HepG2 (cell line): ENCODE data around the gene AKR1E2. TPM values are rescaled to one million over a fixed set of nuclear protein-coding genes. Genes with fewer than 3 reads are reported as not detected.
A peak's percentile ranks its signal among the peaks of the same experiment; 100 is the strongest.

Experiments used
- CREB1 ChIP-seq, 2 experiments: fragments of 450-650 bp in 1 of 2; IDR thresholded peaks; 2 replicates each; pipeline ENCODE4 v1.6.1; 2016 to 2017; ENCODE audit warnings: control low read depth in 1 of 2, mild to moderate bottlenecking in 1 of 2, missing compliant biosample characterization in 1 of 2, missing genetic modification characterization in 1 of 2
- ERF ChIP-seq: IDR thresholded peaks from 2 replicates; pipeline ENCODE4 v1.6.1; 2018; ENCODE audit warnings: missing biosample characterization, missing genetic modification reagents
- FLYWCH1 ChIP-seq: sonication (generic); formaldehyde crosslinking; IDR thresholded peaks from 2 replicates; pipeline ENCODE4 v1.8.1; 2023; ENCODE audit warnings: mild to moderate bottlenecking, missing genetic modification reagents
- FOXK2 ChIP-seq: fragments of 450-650 bp; IDR thresholded peaks from 2 replicates; pipeline ENCODE4 v1.6.1; 2016
- ISL2 ChIP-seq: sonication (generic); formaldehyde crosslinking; IDR thresholded peaks from 2 replicates; pipeline ENCODE4 v1.5.0; 2020; ENCODE audit warnings: missing genetic modification reagents
- ISX ChIP-seq: sonication (generic); formaldehyde crosslinking; conservative IDR thresholded peaks from 2 replicates; pipeline ENCODE4 v1.5.0; 2020; ENCODE audit warnings: missing genetic modification reagents
- KAT8 ChIP-seq: IDR thresholded peaks from 2 replicates; pipeline ENCODE4 v1.6.1; 2016; ENCODE audit warnings: missing genetic modification reagents, missing compliant biosample characterization
- MXD4 ChIP-seq: IDR thresholded peaks from 2 replicates; pipeline ENCODE4 v1.6.1; 2016; ENCODE audit warnings: mild to moderate bottlenecking, missing biosample characterization, missing genetic modification reagents
- RFX5 ChIP-seq: IDR thresholded peaks from 2 replicates; pipeline ENCODE4 v1.6.1; 2011; ENCODE audit warnings: low read depth, low read length, improper control_type of control experiment
- SUZ12 ChIP-seq: fragments of 150-350 bp; IDR thresholded peaks from 2 replicates; pipeline ENCODE4 v1.6.1; 2014; ENCODE audit warnings: low read depth, low read length
- TAF15 ChIP-seq: fragments of 200-400 bp; formaldehyde crosslinking; IDR thresholded peaks from one replicate; pipeline ENCODE4 v1.6.1; 2018; ENCODE audit warnings: mild to moderate bottlenecking, low read depth, low read length; ENCODE audit not compliant: poor library complexity, severe bottlenecking
- TRIM24 ChIP-seq: sonication (generic); formaldehyde crosslinking; IDR thresholded peaks from 2 replicates; pipeline ENCODE4 v1.8.0; 2022; ENCODE audit warnings: mild to moderate bottlenecking, missing genetic modification reagents
- ZNF232 ChIP-seq: sonication (generic); formaldehyde crosslinking; IDR thresholded peaks from 2 replicates; pipeline ENCODE4 v1.4.0; 2020; ENCODE audit warnings: missing genetic modification reagents, borderline replicate concordance
- ZNF430 ChIP-seq: sonication (generic); formaldehyde crosslinking; IDR thresholded peaks from 2 replicates; pipeline ENCODE4 v1.9.0; 2021; ENCODE audit warnings: mild to moderate bottlenecking, missing genetic modification reagents
- ZNF510 ChIP-seq: sonication (generic); formaldehyde crosslinking; IDR thresholded peaks from 2 replicates; pipeline ENCODE4 v1.4.0; 2020; ENCODE audit warnings: low read depth, mild to moderate bottlenecking, missing genetic modification reagents
- ZSCAN9 ChIP-seq: IDR thresholded peaks from 2 replicates; pipeline ENCODE4 v1.6.1; 2016; ENCODE audit warnings: borderline replicate concordance
- polyA plus RNA-seq, 8 experiments: library from polyadenylated mRNA; depleted of rRNA in 3 of 8; stranded (reverse) in 7 of 8; unstranded in 1 of 8; fragments of >200 nt; fragmentation: Illumina TruSeq in 4 of 8; extraction: Trizol in 4 of 8; gene quantifications; 2 replicates each; pipeline versions ENCODE4 v1.2.1 to v1.2.3, GENCODE V29; 2011 to 2016; ENCODE audit warnings: low read depth in 4 of 8, missing spikeins in 1 of 8, mixed read lengths in 1 of 8; ENCODE audit not compliant: insufficient read depth in 1 of 8
- total RNA-seq, 5 experiments: library from RNA; depleted of rRNA; stranded (reverse); fragments of >200 nt; fragmentation: Illumina TruSeq; extraction: Trizol; gene quantifications; 2 replicates each; pipeline ENCODE4 v1.2.3, GENCODE V29; 2016; ENCODE audit warnings: low read depth in 1 of 5
- TF ChIP-seq, protein P1 (sequence below): IDR thresholded peaks from 2 replicates; pipeline ENCODE4 v1.6.1; 2018; ENCODE audit warnings: missing genetic modification reagents
- TF ChIP-seq, protein P2 (sequence below): sonication (generic); formaldehyde crosslinking; IDR thresholded peaks from 2 replicates; pipeline ENCODE4 v1.4.0; 2020; ENCODE audit warnings: missing genetic modification reagents
- TF ChIP-seq, protein P3 (sequence below): sonication (generic); formaldehyde crosslinking; IDR thresholded peaks from 2 replicates; pipeline ENCODE4; 2020; ENCODE audit warnings: missing genetic modification reagents, mild to moderate bottlenecking, borderline replicate concordance
- TF ChIP-seq, protein P4 (sequence below): sonication (generic); formaldehyde crosslinking; IDR thresholded peaks from 2 replicates; pipeline ENCODE4 v1.8.1; 2023; ENCODE audit warnings: mild to moderate bottlenecking, missing genetic modification reagents
- TF ChIP-seq, protein P5 (sequence below): sonication (generic); formaldehyde crosslinking; IDR thresholded peaks from 2 replicates; pipeline ENCODE4 v1.5.0; 2020; ENCODE audit warnings: missing genetic modification reagents

Gene AKR1E2
- total and polyA plus RNA-seq, 2 of the 13 experiments (the other 11 are each of a cell fraction or from before 2014, with no cell fraction given) = not detected

DNA sequence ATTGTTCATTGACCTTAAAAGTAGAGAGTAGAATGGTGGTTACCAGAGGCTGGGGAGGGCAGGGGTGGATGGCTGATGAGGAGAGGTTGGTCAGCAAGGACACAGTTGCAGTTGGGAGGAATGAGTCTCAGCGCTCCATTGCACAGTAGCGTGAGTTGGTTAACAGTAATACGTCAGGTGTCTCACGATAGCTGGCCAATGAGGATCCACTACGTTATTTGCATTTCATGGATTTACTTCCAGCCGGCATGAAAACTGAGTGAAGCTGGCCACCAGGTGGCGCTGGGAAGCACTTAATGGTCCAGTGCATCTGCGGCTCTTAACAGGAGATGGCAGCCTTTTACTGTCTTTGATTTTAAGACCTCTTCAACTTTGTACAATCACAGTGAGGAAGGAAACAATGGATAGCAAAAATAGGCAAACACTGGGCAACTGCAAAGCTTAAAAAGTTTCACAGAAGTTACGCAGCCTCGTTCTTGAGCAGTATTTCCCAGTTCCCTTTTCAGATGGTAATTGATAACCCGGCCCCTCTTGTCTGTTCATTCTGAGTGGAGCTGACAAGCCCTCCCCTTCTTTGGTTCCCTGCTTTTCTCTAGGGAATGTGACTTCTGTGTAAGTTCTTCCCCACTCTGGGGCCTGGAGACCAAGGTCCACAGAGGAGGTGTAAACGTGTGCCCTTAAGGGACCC lies 23.7 kb downstream of the AKR1E2 start (continued):
- TF ChIP-seq KAT8 (CRISPR knock-in tag) (peak; percentile 66), TRIM24 (CRISPR knock-in tag) (no peak), FOXK2 (no peak), MXD4 (CRISPR knock-in tag) (no peak), ZNF430 (CRISPR knock-in tag) (0 out of 2 replicates have a peak, but pooled peaks have one; percentile 31), ZNF510 (CRISPR knock-in tag) (0 out of 2 replicates have a peak, but pooled peaks have one; percentile 38), ZSCAN9 (CRISPR knock-in tag) (0 out of 2 replicates have a peak, but pooled peaks have one; percentile 61), FLYWCH1 (CRISPR knock-in tag) (no peak), TAF15 (no peak), ISL2 (CRISPR knock-in tag) (no peak), SUZ12 (no peak), CREB1 (IDR thresholded peaks at IDR 0.05) (0 out of 2 replicates have a peak, but pooled peaks have one; percentile 41), CREB1 (CRISPR knock-in tag; IDR thresholded peaks at IDR 0.05) (peak; percentile 67), RFX5 (peak; percentile 51; the same call in 1 of the 2 replicates), ZNF232 (no peak), ERF (CRISPR knock-in tag) (peak; percentile 87; the same call in 1 of the 2 replicates), ISX (CRISPR knock-in tag) (no peak)
- TF ChIP-seq, protein P1, sequence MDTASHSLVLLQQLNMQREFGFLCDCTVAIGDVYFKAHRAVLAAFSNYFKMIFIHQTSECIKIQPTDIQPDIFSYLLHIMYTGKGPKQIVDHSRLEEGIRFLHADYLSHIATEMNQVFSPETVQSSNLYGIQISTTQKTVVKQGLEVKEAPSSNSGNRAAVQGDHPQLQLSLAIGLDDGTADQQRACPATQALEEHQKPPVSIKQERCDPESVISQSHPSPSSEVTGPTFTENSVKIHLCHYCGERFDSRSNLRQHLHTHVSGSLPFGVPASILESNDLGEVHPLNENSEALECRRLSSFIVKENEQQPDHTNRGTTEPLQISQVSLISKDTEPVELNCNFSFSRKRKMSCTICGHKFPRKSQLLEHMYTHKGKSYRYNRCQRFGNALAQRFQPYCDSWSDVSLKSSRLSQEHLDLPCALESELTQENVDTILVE (CRISPR knock-in tag) = peak; percentile 60; the same call in 1 of the 2 replicates
- TF ChIP-seq, protein P2, sequence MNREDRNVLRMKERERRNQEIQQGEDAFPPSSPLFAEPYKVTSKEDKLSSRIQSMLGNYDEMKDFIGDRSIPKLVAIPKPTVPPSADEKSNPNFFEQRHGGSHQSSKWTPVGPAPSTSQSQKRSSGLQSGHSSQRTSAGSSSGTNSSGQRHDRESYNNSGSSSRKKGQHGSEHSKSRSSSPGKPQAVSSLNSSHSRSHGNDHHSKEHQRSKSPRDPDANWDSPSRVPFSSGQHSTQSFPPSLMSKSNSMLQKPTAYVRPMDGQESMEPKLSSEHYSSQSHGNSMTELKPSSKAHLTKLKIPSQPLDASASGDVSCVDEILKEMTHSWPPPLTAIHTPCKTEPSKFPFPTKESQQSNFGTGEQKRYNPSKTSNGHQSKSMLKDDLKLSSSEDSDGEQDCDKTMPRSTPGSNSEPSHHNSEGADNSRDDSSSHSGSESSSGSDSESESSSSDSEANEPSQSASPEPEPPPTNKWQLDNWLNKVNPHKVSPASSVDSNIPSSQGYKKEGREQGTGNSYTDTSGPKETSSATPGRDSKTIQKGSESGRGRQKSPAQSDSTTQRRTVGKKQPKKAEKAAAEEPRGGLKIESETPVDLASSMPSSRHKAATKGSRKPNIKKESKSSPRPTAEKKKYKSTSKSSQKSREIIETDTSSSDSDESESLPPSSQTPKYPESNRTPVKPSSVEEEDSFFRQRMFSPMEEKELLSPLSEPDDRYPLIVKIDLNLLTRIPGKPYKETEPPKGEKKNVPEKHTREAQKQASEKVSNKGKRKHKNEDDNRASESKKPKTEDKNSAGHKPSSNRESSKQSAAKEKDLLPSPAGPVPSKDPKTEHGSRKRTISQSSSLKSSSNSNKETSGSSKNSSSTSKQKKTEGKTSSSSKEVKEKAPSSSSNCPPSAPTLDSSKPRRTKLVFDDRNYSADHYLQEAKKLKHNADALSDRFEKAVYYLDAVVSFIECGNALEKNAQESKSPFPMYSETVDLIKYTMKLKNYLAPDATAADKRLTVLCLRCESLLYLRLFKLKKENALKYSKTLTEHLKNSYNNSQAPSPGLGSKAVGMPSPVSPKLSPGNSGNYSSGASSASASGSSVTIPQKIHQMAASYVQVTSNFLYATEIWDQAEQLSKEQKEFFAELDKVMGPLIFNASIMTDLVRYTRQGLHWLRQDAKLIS (CRISPR knock-in tag) = no peak
- TF ChIP-seq, protein P3, sequence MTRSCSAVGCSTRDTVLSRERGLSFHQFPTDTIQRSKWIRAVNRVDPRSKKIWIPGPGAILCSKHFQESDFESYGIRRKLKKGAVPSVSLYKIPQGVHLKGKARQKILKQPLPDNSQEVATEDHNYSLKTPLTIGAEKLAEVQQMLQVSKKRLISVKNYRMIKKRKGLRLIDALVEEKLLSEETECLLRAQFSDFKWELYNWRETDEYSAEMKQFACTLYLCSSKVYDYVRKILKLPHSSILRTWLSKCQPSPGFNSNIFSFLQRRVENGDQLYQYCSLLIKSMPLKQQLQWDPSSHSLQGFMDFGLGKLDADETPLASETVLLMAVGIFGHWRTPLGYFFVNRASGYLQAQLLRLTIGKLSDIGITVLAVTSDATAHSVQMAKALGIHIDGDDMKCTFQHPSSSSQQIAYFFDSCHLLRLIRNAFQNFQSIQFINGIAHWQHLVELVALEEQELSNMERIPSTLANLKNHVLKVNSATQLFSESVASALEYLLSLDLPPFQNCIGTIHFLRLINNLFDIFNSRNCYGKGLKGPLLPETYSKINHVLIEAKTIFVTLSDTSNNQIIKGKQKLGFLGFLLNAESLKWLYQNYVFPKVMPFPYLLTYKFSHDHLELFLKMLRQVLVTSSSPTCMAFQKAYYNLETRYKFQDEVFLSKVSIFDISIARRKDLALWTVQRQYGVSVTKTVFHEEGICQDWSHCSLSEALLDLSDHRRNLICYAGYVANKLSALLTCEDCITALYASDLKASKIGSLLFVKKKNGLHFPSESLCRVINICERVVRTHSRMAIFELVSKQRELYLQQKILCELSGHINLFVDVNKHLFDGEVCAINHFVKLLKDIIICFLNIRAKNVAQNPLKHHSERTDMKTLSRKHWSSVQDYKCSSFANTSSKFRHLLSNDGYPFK (CRISPR knock-in tag) = no peak
- TF ChIP-seq, protein P4, sequence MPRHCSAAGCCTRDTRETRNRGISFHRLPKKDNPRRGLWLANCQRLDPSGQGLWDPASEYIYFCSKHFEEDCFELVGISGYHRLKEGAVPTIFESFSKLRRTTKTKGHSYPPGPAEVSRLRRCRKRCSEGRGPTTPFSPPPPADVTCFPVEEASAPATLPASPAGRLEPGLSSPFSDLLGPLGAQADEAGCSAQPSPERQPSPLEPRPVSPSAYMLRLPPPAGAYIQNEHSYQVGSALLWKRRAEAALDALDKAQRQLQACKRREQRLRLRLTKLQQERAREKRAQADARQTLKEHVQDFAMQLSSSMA (CRISPR knock-in tag) = no peak
- TF ChIP-seq, protein P5, sequence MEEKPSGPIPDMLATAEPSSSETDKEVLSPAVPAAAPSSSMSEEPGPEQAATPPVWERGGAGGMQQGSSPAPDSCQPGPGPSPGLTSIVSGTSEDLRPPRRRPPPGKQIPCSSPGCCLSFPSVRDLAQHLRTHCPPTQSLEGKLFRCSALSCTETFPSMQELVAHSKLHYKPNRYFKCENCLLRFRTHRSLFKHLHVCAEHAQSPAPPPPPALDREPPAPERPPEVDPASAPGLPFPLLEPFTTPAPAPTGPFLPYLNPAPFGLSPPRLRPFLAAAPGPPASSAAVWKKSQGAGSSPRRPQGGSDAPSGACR (CRISPR knock-in tag) = no peak
